Measurements from ENCODE around the gene PRKCZ. TPM values are rescaled to one million over a fixed set of nuclear protein-coding genes. Genes with fewer than 3 reads are reported as not detected.
"Not testable (repeated sequence)": the region's sequence is repeated elsewhere in the genome, so short reads cannot be mapped to it uniquely, and the experiment has no call there.

PRKCZ gene
- total RNA-seq, 1 experiment from 2014 or later, result 45.9 TPM

DNA sequence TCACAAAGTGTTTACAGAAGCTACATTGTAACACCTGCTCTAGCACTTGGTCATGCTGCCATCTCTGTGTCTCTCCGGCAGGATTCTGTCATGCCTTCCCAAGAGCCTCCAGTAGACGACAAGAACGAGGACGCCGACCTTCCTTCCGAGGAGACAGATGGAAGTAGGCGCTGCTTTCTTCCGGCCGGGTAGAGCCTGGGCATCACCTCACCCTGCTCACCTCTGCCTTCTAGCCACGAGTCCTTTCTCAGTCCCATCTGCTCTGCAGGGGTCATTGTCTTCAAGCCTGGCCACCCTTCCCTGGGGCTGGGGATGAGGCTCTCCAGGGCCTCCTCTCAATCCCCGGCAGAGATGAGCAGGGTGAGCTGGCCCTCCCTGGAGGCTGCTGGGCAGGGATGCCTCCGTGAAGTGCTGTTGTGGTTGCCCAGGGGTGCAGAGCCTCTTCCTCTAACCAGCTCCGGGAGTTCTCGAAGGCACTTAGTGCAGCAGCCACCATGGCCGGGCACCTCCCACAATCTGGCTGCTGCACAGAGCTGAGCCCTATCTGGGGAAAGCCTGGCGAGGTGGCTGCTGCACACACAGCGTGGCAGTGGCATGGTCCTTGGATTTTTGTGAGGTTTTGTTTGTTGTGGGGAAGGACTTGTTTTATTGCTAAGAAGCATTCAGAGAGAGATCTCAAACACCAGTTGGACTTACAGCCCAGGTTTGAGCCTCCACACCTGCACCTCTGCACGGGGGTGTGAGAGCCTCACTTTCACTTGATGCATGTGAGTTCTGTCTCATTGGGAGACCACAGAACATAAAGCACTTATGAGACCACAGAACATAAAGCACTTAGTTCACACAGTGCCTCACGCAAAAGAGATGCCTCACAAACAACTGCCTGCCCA lies 96.0 kb downstream of the PRKCZ start:
- CTCF ChIA-PET, result no interaction called here
- DNase-seq, result no peak
- Mint-ChIP-seq H3K9me3 (ENCODE audit: unreplicated experiment) (no peaks in the 10 kb centered on the region), H3K36me3 (ENCODE audit: insufficient read depth, unreplicated experiment) (no peaks in the 10 kb centered on the region), H3K27ac (ENCODE audit: unreplicated experiment) (no peak overlapping the region), H3K4me3 (ENCODE audit: unreplicated experiment) (no peak overlapping the region), H3K27me3 (ENCODE audit: insufficient read depth, unreplicated experiment) (no peaks in the 10 kb centered on the region), H3K4me1 (ENCODE audit: low read depth, unreplicated experiment) (no peaks in the 10 kb centered on the region)
- POLR2A ChIA-PET, result no interaction called here
- BruUV-seq (replicated peaks), result no TSS peak
- TF ChIP-seq, protein P1, sequence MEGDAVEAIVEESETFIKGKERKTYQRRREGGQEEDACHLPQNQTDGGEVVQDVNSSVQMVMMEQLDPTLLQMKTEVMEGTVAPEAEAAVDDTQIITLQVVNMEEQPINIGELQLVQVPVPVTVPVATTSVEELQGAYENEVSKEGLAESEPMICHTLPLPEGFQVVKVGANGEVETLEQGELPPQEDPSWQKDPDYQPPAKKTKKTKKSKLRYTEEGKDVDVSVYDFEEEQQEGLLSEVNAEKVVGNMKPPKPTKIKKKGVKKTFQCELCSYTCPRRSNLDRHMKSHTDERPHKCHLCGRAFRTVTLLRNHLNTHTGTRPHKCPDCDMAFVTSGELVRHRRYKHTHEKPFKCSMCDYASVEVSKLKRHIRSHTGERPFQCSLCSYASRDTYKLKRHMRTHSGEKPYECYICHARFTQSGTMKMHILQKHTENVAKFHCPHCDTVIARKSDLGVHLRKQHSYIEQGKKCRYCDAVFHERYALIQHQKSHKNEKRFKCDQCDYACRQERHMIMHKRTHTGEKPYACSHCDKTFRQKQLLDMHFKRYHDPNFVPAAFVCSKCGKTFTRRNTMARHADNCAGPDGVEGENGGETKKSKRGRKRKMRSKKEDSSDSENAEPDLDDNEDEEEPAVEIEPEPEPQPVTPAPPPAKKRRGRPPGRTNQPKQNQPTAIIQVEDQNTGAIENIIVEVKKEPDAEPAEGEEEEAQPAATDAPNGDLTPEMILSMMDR (IDR thresholded peaks at IDR 0.05; ENCODE audit: insufficient read depth in 1 of 2, low read depth in 1 of 2, low read length in 1 of 2, severe bottlenecking in 1 of 2, unreplicated experiment in 1 of 2), result no peak
- Histone ChIP-seq H3K4me3 (ENCODE audit: low read depth, low read length) (no peak overlapping the region), H3K9me3 (no peaks in the 10 kb centered on the region), H3K36me3 (ENCODE audit: control insufficient read depth, insufficient read depth, low read length) (no peaks in the 10 kb centered on the region; the same call in none of the 2 replicates), H3K27me3 (replicated peaks; ENCODE audit: control insufficient read depth, insufficient read depth, low read length) (no peaks in the 10 kb centered on the region), H3K4me1 (no peaks in the 10 kb centered on the region)
- intact Hi-C loops (cut with micrococcal nuclease; ENCODE audit: unreplicated experiment), result no loop called here

DNA sequence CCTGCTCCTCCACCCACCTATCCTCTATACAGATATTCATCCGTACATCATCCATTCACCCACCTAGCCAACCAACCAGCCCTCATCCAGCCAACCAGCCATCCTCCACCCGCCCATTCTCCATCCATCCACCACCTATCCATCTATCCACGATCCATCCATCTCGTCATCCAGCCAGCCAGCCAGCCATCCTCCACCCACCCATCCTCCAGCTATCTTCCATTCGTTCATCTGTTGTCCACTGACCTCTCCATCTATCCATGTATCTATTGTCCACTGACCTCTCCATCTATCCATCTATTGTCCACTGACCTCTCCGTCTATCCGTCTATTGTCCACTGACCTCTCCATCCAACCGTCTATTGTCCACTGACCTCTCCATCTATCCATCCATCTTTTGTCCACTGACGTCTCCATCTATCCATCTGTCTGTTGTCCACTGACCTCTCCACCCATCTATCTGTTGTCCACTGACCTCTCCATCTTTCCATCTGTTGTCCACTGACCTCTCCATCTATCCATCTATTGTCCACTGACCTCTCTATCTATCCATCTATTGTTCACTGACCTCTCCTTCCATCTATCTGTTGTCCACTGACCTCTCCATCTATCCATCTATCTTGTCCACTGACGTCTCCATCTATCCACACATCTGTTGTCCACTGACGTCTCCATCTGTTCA lies 96.8 kb downstream of the PRKCZ start:
- no TSS peak for BruUV-seq (replicated peaks)
- no peak overlapping the region for H3K4me3 Mint-ChIP-seq (ENCODE audit: unreplicated experiment)
- Histone ChIP-seq H3K4me1 (no peaks in the 10 kb centered on the region), H3K36me3 (ENCODE audit: control insufficient read depth, insufficient read depth, low read length) (no peaks in the 10 kb centered on the region; the same call in none of the 2 replicates), H3K4me3 (ENCODE audit: low read depth, low read length) (no peak overlapping the region), H3K27me3 (replicated peaks; ENCODE audit: control insufficient read depth, insufficient read depth, low read length) (no peaks in the 10 kb centered on the region), H3K9me3 (no peaks in the 10 kb centered on the region)
- no peaks in the 10 kb centered on the region for H3K27me3 Mint-ChIP-seq (ENCODE audit: insufficient read depth, unreplicated experiment)
- H3K4me1 Mint-ChIP-seq (ENCODE audit: low read depth, unreplicated experiment), result no peaks in the 10 kb centered on the region
- no peaks in the 10 kb centered on the region for H3K36me3 Mint-ChIP-seq (ENCODE audit: insufficient read depth, unreplicated experiment)
- ChIA-PET POLR2A (no interaction called here), CTCF (no interaction called here)
- intact Hi-C loops (cut with micrococcal nuclease; ENCODE audit: unreplicated experiment), result no loop called here
- TF ChIP-seq, protein P1 (IDR thresholded peaks at IDR 0.05; ENCODE audit: insufficient read depth in 1 of 2, low read depth in 1 of 2, low read length in 1 of 2, severe bottlenecking in 1 of 2, unreplicated experiment in 1 of 2), result no peak
- DNase-seq, result no peak
- H3K9me3 Mint-ChIP-seq (ENCODE audit: unreplicated experiment), result no peaks in the 10 kb centered on the region
- H3K27ac Mint-ChIP-seq (ENCODE audit: unreplicated experiment), result no peak overlapping the region

DNA sequence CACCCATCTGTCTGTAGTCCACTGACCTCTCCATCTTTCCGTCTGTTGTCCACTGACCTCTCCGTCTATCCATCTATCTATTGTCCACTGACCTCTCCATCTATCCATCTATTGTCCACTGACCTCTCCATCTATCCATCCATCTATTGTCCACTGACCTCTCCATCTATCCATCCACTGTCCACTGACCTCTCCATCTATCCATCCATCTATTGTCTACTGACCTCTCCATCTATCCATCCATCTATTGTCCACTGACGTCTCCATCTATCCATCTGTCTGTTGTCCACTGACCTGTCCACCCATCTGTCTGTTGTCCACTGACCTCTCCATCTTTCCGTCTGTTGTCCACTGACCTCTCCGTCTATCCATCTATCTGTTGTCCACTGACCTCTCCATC lies 97.7 kb downstream of the PRKCZ start:
- H3K36me3 ChIP-seq (ENCODE audit: control insufficient read depth, insufficient read depth, low read length), result not testable (repeated sequence)

More for the DNA sequence above, 97.7 kb downstream of the PRKCZ start:
- H3K9me3 Mint-ChIP-seq (ENCODE audit: unreplicated experiment); DNase-seq; intact Hi-C loops (cut with micrococcal nuclease; ENCODE audit: unreplicated experiment); BruUV-seq (replicated peaks); H3K4me1 Mint-ChIP-seq (ENCODE audit: low read depth, unreplicated experiment); CTCF ChIA-PET; H3K4me3 Mint-ChIP-seq (ENCODE audit: unreplicated experiment); H3K4me1 ChIP-seq; H3K27me3 Mint-ChIP-seq (ENCODE audit: insufficient read depth, unreplicated experiment); H3K27me3 ChIP-seq (replicated peaks; ENCODE audit: control insufficient read depth, insufficient read depth, low read length); H3K36me3 Mint-ChIP-seq (ENCODE audit: insufficient read depth, unreplicated experiment); H3K4me3 ChIP-seq (ENCODE audit: low read depth, low read length); H3K9me3 ChIP-seq; H3K27ac Mint-ChIP-seq (ENCODE audit: unreplicated experiment); POLR2A ChIA-PET: not testable (repeated sequence)
